ENCODE data around the gene AGAP1.
A peak's percentile ranks its signal among the peaks of the same experiment; 100 is the strongest.

AGAP1 gene

GRCh38 chr2:235765181-235765820, 271.5 kb downstream of the AGAP1 start:
- DNase-seq (ENCODE audit: low read depth, low spot score) = no peak

DNA sequence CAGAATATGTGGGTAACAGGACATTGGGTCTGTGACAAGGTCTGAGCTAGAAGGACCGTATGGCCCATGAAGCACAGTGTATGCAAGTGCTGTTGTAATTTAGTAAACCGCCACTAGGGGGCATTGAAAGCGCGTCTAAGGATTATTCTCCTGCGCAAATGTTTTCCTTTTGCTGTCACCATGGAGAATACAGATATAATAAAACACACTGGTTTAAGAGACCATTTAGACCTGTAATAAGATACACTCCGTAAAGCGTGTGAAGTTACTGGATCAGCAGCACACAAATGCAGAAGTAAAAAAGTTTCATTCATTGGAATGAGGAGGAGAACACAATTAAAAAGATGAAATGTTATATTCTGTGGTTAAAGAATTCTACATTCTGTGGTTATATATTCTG, 272.4 kb downstream of the AGAP1 start:
- peak; percentile 26 for DNase-seq (ENCODE audit: low read depth, low spot score)

- no peak for DNase-seq (ENCODE audit: low read depth, low spot score)
Measured at GRCh38 chr2:235768606-235769005, 274.8 kb downstream of the AGAP1 start.

DNA sequence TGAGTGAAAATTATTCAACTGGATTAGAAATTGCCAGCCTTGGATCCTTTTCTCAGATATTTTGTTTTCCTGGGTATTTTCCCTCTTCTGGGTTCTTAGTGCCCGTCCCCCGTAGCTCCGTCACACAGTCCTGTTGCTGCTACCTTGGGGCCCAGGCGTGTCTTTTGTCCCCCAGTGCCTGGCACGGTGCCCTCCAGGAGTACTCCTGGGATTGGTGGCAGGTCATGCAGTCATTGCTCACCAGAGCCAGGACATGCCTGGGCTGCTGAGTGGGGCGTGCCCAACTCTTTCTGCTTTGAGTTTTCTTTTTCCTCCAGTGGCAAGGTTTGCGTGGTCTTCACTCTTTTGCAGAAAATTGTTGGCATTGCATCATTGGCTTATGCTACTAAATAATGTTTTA, 275.2 kb downstream of the AGAP1 start:
- no peak for DNase-seq (ENCODE audit: low read depth, low spot score)

DNA sequence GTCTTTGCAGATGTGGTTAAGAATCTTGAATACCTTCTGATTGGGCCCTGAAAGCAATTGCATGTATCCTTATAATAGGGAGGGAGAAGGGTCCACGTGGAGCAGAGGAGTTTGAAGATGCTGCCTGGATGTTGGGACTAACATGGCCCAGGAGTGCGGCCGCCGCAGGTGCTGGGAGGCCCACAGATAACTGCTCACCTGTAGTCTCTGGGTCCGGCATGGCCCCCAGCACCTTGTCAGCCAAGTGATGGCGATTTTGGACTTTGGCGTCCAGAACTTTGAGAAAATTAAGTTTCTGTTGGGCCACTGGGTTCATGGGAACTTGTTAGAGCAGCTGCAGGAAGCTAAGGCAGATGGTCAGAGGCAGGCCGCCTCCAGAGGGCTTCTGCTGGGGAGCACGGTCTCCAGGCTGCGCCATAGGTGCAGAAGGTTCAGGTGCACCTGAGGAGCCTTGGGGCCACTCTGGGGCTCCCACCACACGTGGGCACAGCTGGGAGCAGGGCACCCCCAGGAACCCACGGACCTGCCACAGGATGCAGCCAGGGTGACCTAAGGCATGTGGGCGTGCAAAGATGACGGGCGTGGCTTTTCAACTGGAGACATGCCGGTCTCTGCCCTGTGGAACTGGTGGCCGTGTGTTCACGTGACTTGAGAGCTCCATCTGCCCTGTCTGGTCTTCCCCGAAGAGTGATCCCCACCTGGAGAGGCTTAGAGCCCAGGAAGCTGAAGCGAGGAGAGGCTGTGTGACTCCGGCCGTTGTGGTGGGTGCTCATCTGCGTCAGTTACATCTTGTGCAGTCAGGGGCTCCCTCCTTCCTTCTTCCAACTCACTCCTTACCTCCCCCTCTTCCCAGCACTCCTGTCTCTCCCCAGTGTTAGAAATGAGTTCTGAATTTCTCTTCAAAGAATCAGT, 277.3 kb downstream of the AGAP1 start:
- DNase-seq (ENCODE audit: low read depth, low spot score) = no peak

- no peak for DNase-seq (ENCODE audit: low read depth, low spot score)
Measured at GRCh38 chr2:235773188-235773928, 279.5 kb downstream of the AGAP1 start.

GRCh38 chr2:235774153-235774870, 280.5 kb downstream of the AGAP1 start:
- DNase-seq (ENCODE audit: low read depth, low spot score) = no peak

GRCh38 chr2:235776531-235776930, 282.7 kb downstream of the AGAP1 start:
- no peak for DNase-seq (ENCODE audit: low read depth, low spot score)

- peak; percentile 28 for DNase-seq (ENCODE audit: low read depth, low spot score)
Measured at GRCh38 chr2:235779444-235779896, 285.6 kb downstream of the AGAP1 start.

DNA sequence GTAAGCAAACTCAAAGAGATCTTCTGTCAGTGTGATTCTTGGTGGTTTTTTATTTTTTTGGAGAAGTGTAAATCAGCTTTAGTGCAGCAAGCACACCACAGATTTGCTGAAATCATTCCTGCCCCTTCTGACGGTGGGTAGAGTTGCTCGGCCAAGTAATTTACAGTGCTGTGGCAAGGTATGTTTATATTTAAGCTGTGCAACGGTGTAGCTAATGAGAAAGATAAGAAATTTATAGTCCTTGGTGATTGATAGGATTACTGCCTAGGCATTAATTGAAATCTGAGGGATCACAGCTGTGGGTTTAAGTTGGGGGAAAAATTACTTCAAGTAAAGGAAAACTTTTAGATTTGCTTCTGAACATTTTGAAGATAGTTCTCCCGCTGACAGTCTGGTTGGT, 286.6 kb downstream of the AGAP1 start:
- DNase-seq (ENCODE audit: low read depth, low spot score) = no peak

DNA sequence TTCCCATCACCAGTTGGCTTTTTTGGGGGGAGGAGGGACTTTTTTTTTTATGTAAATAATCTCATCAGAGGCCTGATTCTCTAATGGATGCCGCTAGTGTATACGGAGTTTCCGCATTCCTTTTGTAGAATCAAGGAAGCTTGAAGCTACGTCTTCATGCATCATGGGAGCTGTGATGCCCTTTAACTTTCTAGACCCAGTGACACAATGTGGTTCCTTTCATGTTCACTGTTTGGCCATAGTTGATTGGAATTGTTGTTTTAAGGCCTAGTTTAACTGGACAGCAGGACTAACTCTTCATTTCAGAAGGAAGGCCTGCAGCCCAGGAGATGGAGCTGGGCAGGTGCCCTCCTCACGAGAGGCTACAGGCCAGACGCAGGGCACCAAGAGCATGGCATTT, 287.9 kb downstream of the AGAP1 start:
- no peak for DNase-seq (ENCODE audit: low read depth, low spot score)

GRCh38 chr2:235784788-235785187, 290.9 kb downstream of the AGAP1 start:
- DNase-seq (ENCODE audit: low read depth, low spot score) = no peak

GRCh38 chr2:235789552-235789951, 295.7 kb downstream of the AGAP1 start:
- no peak for DNase-seq (ENCODE audit: low read depth, low spot score)

DNA sequence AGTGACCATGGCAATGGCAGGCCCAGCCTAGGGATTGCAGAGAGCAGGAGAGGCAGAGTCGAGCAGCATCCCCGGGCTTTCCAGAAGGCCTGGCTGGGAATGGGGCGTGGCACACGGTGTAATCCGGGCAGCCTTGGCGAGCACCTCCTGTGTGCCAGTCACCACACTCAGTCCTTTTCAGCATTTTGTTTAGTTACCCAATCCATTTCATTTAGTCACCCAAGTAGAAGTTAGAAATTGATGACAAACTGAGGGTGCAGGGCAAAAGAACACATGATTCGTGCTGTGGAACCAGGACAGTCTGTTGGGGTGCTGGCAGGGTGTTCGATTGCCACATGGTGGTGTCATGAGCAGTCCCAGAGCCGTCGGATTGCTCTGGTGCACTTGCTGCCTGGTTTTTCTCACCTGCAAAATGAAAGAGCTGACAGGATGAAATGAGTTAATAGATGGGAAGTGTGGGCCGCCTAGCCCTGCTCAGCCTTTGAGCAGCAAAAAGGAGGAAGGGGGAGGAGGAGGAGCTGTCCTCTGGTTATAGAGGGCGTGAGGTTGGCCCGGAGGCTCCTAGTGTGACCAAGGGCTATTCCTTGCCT, 299.4 kb downstream of the AGAP1 start:
- DNase-seq (ENCODE audit: low read depth, low spot score) = no peak

GRCh38 chr2:235799281-235799680, 305.4 kb downstream of the AGAP1 start:
- DNase-seq (ENCODE audit: low read depth, low spot score) = no peak

- no peak for DNase-seq (ENCODE audit: low read depth, low spot score)
Measured at GRCh38 chr2:235802542-235802941, 308.7 kb downstream of the AGAP1 start.

DNA sequence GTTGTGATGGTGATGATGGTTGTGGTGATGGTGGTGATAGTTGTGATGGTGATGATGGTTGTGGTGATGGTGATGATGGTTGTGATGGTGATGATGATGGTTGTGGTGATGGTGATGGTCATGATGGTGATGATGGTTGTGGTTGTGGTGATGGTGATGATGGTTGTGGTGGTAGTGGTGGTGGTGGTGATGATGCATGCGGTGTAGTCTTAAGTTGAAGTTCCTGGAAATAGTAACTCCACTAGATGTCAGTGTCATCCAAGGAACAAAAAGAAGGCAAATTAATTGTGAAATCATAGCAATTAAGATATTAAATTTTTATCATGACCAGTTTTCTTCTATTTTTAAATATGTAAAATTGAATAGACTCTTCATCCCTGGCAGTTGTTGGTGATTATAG, 309.2 kb downstream of the AGAP1 start:
- DNase-seq (ENCODE audit: low read depth, low spot score) = no peak

GRCh38 chr2:235804676-235805075, 310.8 kb downstream of the AGAP1 start:
- no peak for DNase-seq (ENCODE audit: low read depth, low spot score)

DNA sequence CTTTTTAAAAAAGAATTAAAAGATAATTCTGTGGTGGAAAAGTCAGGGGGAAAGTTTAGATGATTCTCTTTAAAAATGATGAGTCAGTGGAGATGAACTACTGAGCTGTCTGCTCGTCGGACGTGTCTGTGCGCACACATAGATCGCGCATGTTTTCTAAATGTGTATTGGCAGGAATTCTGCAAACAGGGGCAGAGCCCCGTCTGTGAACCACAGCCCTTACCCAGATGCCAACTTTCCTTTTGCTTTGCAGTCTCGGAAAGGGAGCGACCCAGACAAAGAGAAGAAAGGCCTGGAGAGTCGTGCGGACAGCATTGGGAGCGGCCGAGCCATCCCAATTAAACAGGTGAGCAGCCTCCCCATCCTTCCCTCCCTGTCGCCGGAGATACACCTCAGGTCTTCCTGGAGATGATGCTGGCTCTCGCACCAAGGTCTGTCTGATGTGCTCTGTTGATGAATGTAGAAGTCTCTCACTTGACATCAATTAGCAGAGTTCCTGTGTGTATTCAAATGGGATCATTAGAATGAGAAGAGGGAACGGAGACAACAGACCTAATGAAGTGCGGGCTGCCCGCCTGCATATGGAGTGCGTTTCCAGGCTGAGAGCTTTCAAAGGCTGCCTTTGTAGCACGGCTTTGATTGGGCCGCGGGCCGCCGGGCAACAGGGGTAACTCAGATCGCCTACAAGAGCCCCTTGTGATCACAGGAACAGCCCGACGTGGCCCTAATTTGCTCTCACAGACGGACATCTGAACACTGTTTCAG, 313.3 kb downstream of the AGAP1 start:
- no peak for DNase-seq (ENCODE audit: low read depth, low spot score)

GRCh38 chr2:235808366-235808765, 314.5 kb downstream of the AGAP1 start:
- no peak for DNase-seq (ENCODE audit: low read depth, low spot score)
